Right lobe of liver (tissue), 6 donors: Measurements from ENCODE around the gene UPP2. TPM values are rescaled to one million over a fixed set of nuclear protein-coding genes. Genes with fewer than 3 reads are reported as not detected.
A peak's percentile ranks its signal among the peaks of the same experiment; 100 is the strongest.

Experiments used
- ATAC-seq, 4 donors: fragments of 200-7000 bp; cut with Tn5 transposase; one replicate each; pipeline ENCODE4 v1.9.1; 2020; ENCODE audit warnings: mild to moderate bottlenecking in 4 of 4, moderate library complexity in 4 of 4
- DNase-seq, 3 donors: peaks; one replicate each; pipeline ENCODE4 v3.0.0-alpha.2; 2020
- H3K27ac ChIP-seq, 3 donors: fragments of 200-600 bp; one replicate each; pipeline ENCODE4 v1.8.0; 2022
- H3K27me3 ChIP-seq, 2 donors: fragments of 200-600 bp; one replicate each; pipeline ENCODE4 v1.8.0; 2022
- H3K36me3 ChIP-seq, 4 donors: fragments of 200-600 bp; sonication (generic) in 1 of 4; one replicate each; pipeline versions ENCODE4 v1.5.1 to v1.8.0; 2017 to 2022; ENCODE audit warnings: control low read depth in 1 of 4
- H3K4me1 ChIP-seq, 4 donors: fragments of 200-600 bp; sonication (generic) in 1 of 4; one replicate each; pipeline versions ENCODE4 v1.5.1 to v1.8.0; 2017 to 2022; ENCODE audit warnings: control low read depth in 1 of 4
- H3K4me3 ChIP-seq, 3 donors: fragments of 200-600 bp; one replicate each; pipeline ENCODE4 v1.8.0; 2022
- H3K9me3 ChIP-seq, 4 donors: fragments of 200-600 bp; sonication (generic) in 1 of 4; one replicate each; pipeline versions ENCODE4 v1.5.1 to v1.8.0; 2017 to 2022; ENCODE audit warnings: control low read depth in 1 of 4
- POLR2A ChIP-seq: fragments of 450-650 bp; IDR thresholded peaks from one replicate; pipeline ENCODE4 v1.6.1; 2017; ENCODE audit warnings: antibody characterized with exemption, mild to moderate bottlenecking
- WGBS: methylation state at CpG from one replicate; pipeline ENCODE4 v1.1.6; 2018; ENCODE audit warnings: low coverage, low lambda C conversion rate; ENCODE audit not compliant: insufficient coverage; ENCODE audit errors: missing lambda C conversion rate; 5-methylcytosine and 5-hydroxymethylcytosine counted together
- intact Hi-C, 2 donors: fragments of 100-400 bp; cut with DNase I; formaldehyde crosslinking; loops; one replicate each; pipeline versions ENCODE4 v1.11.2 to v1.14.1; 2022
- total RNA-seq, 6 experiments: library from RNA; depleted of rRNA in 2 of 6; stranded (reverse); fragments of >200 nt in 2 of 6; fragmentation: NEBNext Ultra II Directional in 3 of 6; extraction: Animal tissue kit (Norgen Biotek cat#: 25700) in 3 of 6; gene quantifications; one replicate each; pipeline versions ENCODE4 v1.1.0 to v1.2.4, GENCODE V29; 2016 to 2023
- TF ChIP-seq, protein P1 (sequence below), 4 donors: fragments of 200-600 bp in 3 of 4; fragments of 450-650 bp in 1 of 4; IDR thresholded peaks; one replicate each; pipeline versions ENCODE4 v1.5.1 to v1.8.0; 2016 to 2022; ENCODE audit warnings: antibody characterized with exemption in 4 of 4, mild to moderate bottlenecking in 2 of 4
- donor health status: DM: no; HTN: yes; CAD: no.
- donor health status: DM: no; HTN: no; CAD: no.
- donor health status: DM: no; HTN: no; CAD: no.
- donor health status: DM: no; HTN: yes; CAD: no.
- donor health status: DM: no; HTN: yes; CAD: no.

Gene UPP2
- total RNA-seq, 6 experiments from 2014 or later = 0.53 to 36.4 (median 1.7) TPM

- WGBS = 73% methylated on average over 4 of the region's 5 CpGs
- H3K9me3 ChIP-seq = no peaks in the 10 kb centered on the region
- DNase-seq (no peak), ATAC-seq (no peak)
- peaks cover 0 to 21% (median 8%) of the 10 kb centered on the region in 4 donors for H3K4me1 ChIP-seq
- H3K27ac ChIP-seq = no peak overlapping the region
- H3K36me3 ChIP-seq = no peaks in the 10 kb centered on the region
- H3K27me3 ChIP-seq = no peaks in the 10 kb centered on the region
- H3K4me3 ChIP-seq = no peak overlapping the region
- intact Hi-C loops = no loop called here
- TF ChIP-seq POLR2A = no peak
- TF ChIP-seq, protein P1, sequence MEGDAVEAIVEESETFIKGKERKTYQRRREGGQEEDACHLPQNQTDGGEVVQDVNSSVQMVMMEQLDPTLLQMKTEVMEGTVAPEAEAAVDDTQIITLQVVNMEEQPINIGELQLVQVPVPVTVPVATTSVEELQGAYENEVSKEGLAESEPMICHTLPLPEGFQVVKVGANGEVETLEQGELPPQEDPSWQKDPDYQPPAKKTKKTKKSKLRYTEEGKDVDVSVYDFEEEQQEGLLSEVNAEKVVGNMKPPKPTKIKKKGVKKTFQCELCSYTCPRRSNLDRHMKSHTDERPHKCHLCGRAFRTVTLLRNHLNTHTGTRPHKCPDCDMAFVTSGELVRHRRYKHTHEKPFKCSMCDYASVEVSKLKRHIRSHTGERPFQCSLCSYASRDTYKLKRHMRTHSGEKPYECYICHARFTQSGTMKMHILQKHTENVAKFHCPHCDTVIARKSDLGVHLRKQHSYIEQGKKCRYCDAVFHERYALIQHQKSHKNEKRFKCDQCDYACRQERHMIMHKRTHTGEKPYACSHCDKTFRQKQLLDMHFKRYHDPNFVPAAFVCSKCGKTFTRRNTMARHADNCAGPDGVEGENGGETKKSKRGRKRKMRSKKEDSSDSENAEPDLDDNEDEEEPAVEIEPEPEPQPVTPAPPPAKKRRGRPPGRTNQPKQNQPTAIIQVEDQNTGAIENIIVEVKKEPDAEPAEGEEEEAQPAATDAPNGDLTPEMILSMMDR (IDR thresholded peaks at IDR 0.05) = no peak
These were observed 40.7 kb upstream of the UPP2 start for GRCh38 chr2:158060835-158061435.

DNA sequence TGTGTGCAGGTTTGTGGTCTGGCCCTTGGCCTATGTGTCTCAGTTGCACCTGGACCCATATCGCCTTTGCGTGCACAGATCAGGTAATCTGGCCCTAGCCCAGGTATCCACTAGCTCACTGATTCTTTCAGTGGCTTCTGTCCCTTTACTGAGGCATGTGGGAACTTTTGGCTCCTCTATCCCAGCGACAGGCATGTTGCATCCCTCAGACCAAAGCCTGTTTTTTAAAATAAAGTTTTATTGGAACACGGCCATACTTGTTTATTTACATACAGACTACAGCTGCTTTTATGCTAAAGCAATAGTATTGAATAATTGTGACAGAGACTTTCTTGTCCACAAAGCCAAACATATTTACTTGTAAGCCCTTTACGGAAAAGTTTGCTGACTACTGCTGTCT, 39.9 kb upstream of the UPP2 start:
- Histone ChIP-seq H3K9me3 (no peaks in the 10 kb centered on the region), H3K36me3 (no peaks in the 10 kb centered on the region), H3K4me1 (peaks cover 0 to 21% (median 4%) of the 10 kb centered on the region in 4 donors), H3K27me3 (no peaks in the 10 kb centered on the region), H3K4me3 (no peak overlapping the region), H3K27ac (no peak overlapping the region)
- 87% methylated on average over 3 of the region's 5 CpGs for WGBS
- TF ChIP-seq POLR2A = no peak
- TF ChIP-seq, protein P1 (IDR thresholded peaks at IDR 0.05) = no peak
- intact Hi-C loops = no loop called here
- ATAC-seq (no peak), DNase-seq (no peak)

DNA sequence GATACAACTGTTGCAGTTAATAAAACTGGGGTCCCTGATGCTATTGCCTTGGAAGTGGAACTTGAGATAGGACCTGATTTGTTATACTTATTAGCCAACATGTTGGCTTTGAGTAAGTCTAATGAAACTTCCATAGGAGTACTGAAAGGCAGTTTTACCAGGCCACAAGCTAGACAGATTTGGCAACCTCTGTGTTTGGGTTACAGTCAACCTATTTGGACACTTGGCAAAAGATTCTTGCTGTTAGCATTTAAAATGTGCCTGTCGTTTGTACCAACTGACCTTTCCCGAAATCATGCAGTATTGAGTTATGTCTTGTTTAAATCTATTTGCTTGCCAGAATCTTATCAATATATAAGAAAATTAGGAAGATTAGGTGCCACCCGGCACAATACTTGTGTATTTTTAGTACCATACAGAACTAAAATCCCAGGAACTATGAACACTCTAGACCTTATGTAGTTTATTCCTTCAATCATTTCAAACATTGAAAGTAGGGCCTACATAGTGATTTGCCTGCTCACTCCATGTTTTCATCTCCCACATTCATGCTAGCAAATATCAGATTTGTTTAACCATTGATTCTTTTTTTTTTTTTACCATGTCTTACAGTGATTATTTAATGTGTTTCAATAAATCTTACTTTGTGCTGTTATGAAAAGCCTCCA, 35.5 kb upstream of the UPP2 start:
- H3K27me3 ChIP-seq = no peaks in the 10 kb centered on the region
- no peaks in the 10 kb centered on the region for H3K36me3 ChIP-seq
- intact Hi-C loops = no loop called here
- peaks cover 0 to 16% (median 3%) of the 10 kb centered on the region in 4 donors for H3K4me1 ChIP-seq
- TF ChIP-seq, protein P1 (IDR thresholded peaks at IDR 0.05) = no peak
- TF ChIP-seq POLR2A = no peak
- H3K27ac ChIP-seq = peak overlapping the region in 2 of 3 donors; percentile 63 to 64
- no peaks in the 10 kb centered on the region for H3K9me3 ChIP-seq
- no peak overlapping the region for H3K4me3 ChIP-seq
- ATAC-seq (peak; percentile 90 to 98 (median 96)), DNase-seq (no peak)
- WGBS = 31% methylated on average over 3 of the region's 3 CpGs

GRCh38 chr2:158071018-158071417, 30.7 kb upstream of the UPP2 start:
- Histone ChIP-seq H3K36me3 (no peaks in the 10 kb centered on the region), H3K27ac (no peak overlapping the region), H3K27me3 (no peaks in the 10 kb centered on the region), H3K4me3 (no peak overlapping the region), H3K9me3 (no peaks in the 10 kb centered on the region), H3K4me1 (peaks cover 0 to 16% (median 0%) of the 10 kb centered on the region in 4 donors)
- DNase-seq (no peak), ATAC-seq (no peak)
- intact Hi-C loops = no loop called here
- 86% methylated on average over 4 of the region's 5 CpGs for WGBS
- TF ChIP-seq, protein P1 (IDR thresholded peaks at IDR 0.05) = no peak
- no peak for TF ChIP-seq POLR2A
